ENCODE measurements around the gene ATF2. TPM values are rescaled to one million over a fixed set of nuclear protein-coding genes. Genes with fewer than 3 reads are reported as not detected.

The ATF2 gene
- total and polyA plus RNA-seq, 2 donors (not counting 3 experiments of a cell fraction or from before 2014, with no cell fraction given) = 36.3 to 57.1 TPM

- Histone ChIP-seq H2AFZ (ENCODE audit: low read depth, low read length) (peak overlapping the region; percentile 93), H3K9me3 (replicated peaks; ENCODE audit: control insufficient read depth, insufficient read depth, low read length) (no peaks in the 10 kb centered on the region), H3K4me3 (replicated peaks in 1 of 3; ENCODE audit: insufficient read depth in 1 of 3, low read depth in 1 of 3, low read length in 3 of 3) (peak overlapping the region; percentile 75 to 91 (median 75)), H3K27ac (ENCODE audit: insufficient read depth, low read depth, low read length) (peak overlapping the region; percentile 67), H4K20me1 (replicated peaks; ENCODE audit: control insufficient read depth, extremely low read depth, insufficient read depth, low read length) (peaks cover 3% of the 10 kb centered on the region), H3K36me3 (ENCODE audit: control insufficient read depth in 2 of 2, extremely low read depth in 1 of 2, insufficient read depth in 2 of 2, low read length in 2 of 2) (no peaks in the 10 kb centered on the region), H3K27me3 (ENCODE audit: control insufficient read depth in 2 of 2, insufficient read depth in 2 of 2, low read length in 2 of 2) (no peaks in the 10 kb centered on the region), H3K9ac (replicated peaks; ENCODE audit: extremely low read depth, insufficient read depth, low read length) (peak overlapping the region; percentile 84), H3K4me2 (ENCODE audit: insufficient read depth, low read length) (peak overlapping the region; percentile 67), H3K79me2 (ENCODE audit: control insufficient read depth, insufficient read depth, low read length) (peaks cover 43% of the 10 kb centered on the region), H3K9me1 (replicated peaks; ENCODE audit: control insufficient read depth, extremely low read depth, insufficient read depth, low read length) (no peaks in the 10 kb centered on the region), H3K4me1 (ENCODE audit: control insufficient read depth, extremely low read depth, insufficient read depth, low read length) (peaks cover 11% of the 10 kb centered on the region)
- DNase-seq (ENCODE audit: low read depth, low spot score) (no peak), FAIRE-seq (no peak)
- ChIA-PET CTCF (interaction anchor here (0.6 to 1.3 kb wide), 6 partner anchors 83 to 1170 kb away, joined by 3 to 5 read pairs (median 3); no protein-coding TSS in a partner anchor), POLR2A (interaction anchor here (0.6 to 0.7 kb wide), 2 partner anchors 10 to 953 kb away, joined by 3 to 4 read pairs; no protein-coding TSS in a partner anchor)
- intact Hi-C loops (cut with micrococcal nuclease) = loop anchor here (1.0 to 10.0 kb wide), 4 partner anchors 13 to 681 kb away; partner anchors contain the start of genes ATP5MC3, CHRNA1 and GPR155
- TF ChIP-seq FOS (IDR thresholded peaks at IDR 0.05; ENCODE audit: borderline replicate concordance, insufficient read depth, low read length) (no peak), POLR2A (IDR thresholded peaks at IDR 0.05; ENCODE audit: low read depth, low read length) (peak; percentile 47)
- dilution Hi-C loops (cut with MboI; ENCODE audit: extremely low pct_ligation_motif_present, low sequenced_read_pairs) = no loop called here
- BruUV-seq (replicated peaks) = no TSS peak
Observed at GRCh38 chr2:175168564-175168945, 552 bp upstream of the ATF2 start.

GRCh38 chr2:175167076-175167791, 769 bp downstream of the ATF2 start:
- CTCF ChIA-PET = interaction anchor here (1.2 to 1.8 kb wide), 3 partner anchors 12 to 930 kb away, joined by 3 to 5 read pairs (median 3); no protein-coding TSS in a partner anchor
- H3K9me1 ChIP-seq (replicated peaks; ENCODE audit: control insufficient read depth, extremely low read depth, insufficient read depth, low read length) = no peaks in the 10 kb centered on the region
- intact Hi-C loops (cut with micrococcal nuclease) = loop anchor here (5.0 to 10.0 kb wide), 2 partner anchors 402 to 680 kb away; partner anchors contain the start of genes CHRNA1 and GPR155
- H3K9ac ChIP-seq (replicated peaks; ENCODE audit: extremely low read depth, insufficient read depth, low read length) = peak overlapping the region; percentile 99
- POLR2A ChIA-PET = interaction anchor here (1.3 kb wide), 1 partner anchor 11 kb away, joined by 4 read pairs; no protein-coding TSS in a partner anchor
- FAIRE-seq (peak; percentile 31), DNase-seq (ENCODE audit: low read depth, low spot score) (peak; percentile 61)
- TF ChIP-seq GATA2 (IDR thresholded peaks at IDR 0.05; ENCODE audit: insufficient read depth, insufficient read length, low read depth, low read length) = no peak
- TF ChIP-seq MYC (IDR thresholded peaks at IDR 0.05; ENCODE audit: low read depth, low read length) = no peak
- TF ChIP-seq JUN (IDR thresholded peaks at IDR 0.05; ENCODE audit: borderline replicate concordance, insufficient read depth, insufficient read length, low read depth) = no peak
- peak; percentile 37 for TF ChIP-seq POLR2AphosphoS5 (IDR thresholded peaks at IDR 0.05; ENCODE audit: insufficient read depth, low read depth, low read length)
- no peak for TF ChIP-seq FOS (IDR thresholded peaks at IDR 0.05; ENCODE audit: borderline replicate concordance, insufficient read depth, low read length)
- dilution Hi-C loops (cut with MboI; ENCODE audit: extremely low pct_ligation_motif_present, low sequenced_read_pairs) = no loop called here
- no peaks in the 10 kb centered on the region for H3K27me3 ChIP-seq (ENCODE audit: control insufficient read depth in 2 of 2, insufficient read depth in 2 of 2, low read length in 2 of 2)
- H3K36me3 ChIP-seq (ENCODE audit: control insufficient read depth in 2 of 2, extremely low read depth in 1 of 2, insufficient read depth in 2 of 2, low read length in 2 of 2) = no peaks in the 10 kb centered on the region
- peaks cover 54% of the 10 kb centered on the region for H3K79me2 ChIP-seq (ENCODE audit: control insufficient read depth, insufficient read depth, low read length)
- BruUV-seq (replicated peaks) = TSS peak; percentile 51
- peak overlapping the region; percentile 93 for H3K27ac ChIP-seq (ENCODE audit: insufficient read depth, low read depth, low read length)
- peak overlapping the region; percentile 86 to 99 (median 90) for H3K4me3 ChIP-seq (replicated peaks in 1 of 3; ENCODE audit: insufficient read depth in 1 of 3, low read depth in 1 of 3, low read length in 3 of 3)
- peak overlapping the region; percentile 100 for H3K4me2 ChIP-seq (ENCODE audit: insufficient read depth, low read length)
- no peaks in the 10 kb centered on the region for H3K9me3 ChIP-seq (replicated peaks; ENCODE audit: control insufficient read depth, insufficient read depth, low read length)
- peaks cover 11% of the 10 kb centered on the region for H3K4me1 ChIP-seq (ENCODE audit: control insufficient read depth, extremely low read depth, insufficient read depth, low read length)
- H4K20me1 ChIP-seq (replicated peaks; ENCODE audit: control insufficient read depth, extremely low read depth, insufficient read depth, low read length) = peaks cover 8% of the 10 kb centered on the region
- H2AFZ ChIP-seq (ENCODE audit: low read depth, low read length) = peak overlapping the region; percentile 98

All from endothelial cell of umbilical vein (primary cell).